SU-DHL-6 (cell line): ENCODE measurements around the gene NOL3.

Source experiments
- CTCF ChIP-seq: fragments of 200-600 bp; sonication (generic); IDR thresholded peaks from one replicate; pipeline ENCODE4 v1.5.1; 2017; ENCODE audit warnings: antibody characterized with exemption, mild to moderate bottlenecking, low read length, moderate library complexity; ENCODE audit not compliant: insufficient read depth, poor library complexity, severe bottlenecking
- EZH2phosphoT487 ChIP-seq: fragments of 200-600 bp; sonication (generic), shearing (Covaris generic); conservative IDR thresholded peaks from 2 replicates; pipeline ENCODE4 v1.6.1; 2018; ENCODE audit warnings: mild to moderate bottlenecking, antibody characterized with exemption, low read length, moderate library complexity, mixed read lengths

GRCh38 chr16:67183627-67184452 lies 13.5 kb downstream of the NOL3 start, which contains the start of gene MATCAP1:
- TF ChIP-seq CTCF (no peak), EZH2phosphoT487 (no peak)
